AG09309 (cell line): ENCODE data around the gene DHX58.

Source experiments
- DNase-seq: peaks from one replicate; pipeline ENCODE4 v3.0.0-alpha.2; 2010; ENCODE audit warnings: low read depth
- H3K4me3 ChIP-seq: 2 replicates; pipeline ENCODE4 v1.5.1; 2011; ENCODE audit warnings: mild to moderate bottlenecking, low read depth, low read length, moderate library complexity; ENCODE audit not compliant: control insufficient read depth
- CTCF ChIP-seq: IDR thresholded peaks from 2 replicates; pipeline ENCODE4 v1.5.1; 2011; ENCODE audit warnings: mild to moderate bottlenecking, low read depth, low read length, inconsistent platforms; ENCODE audit not compliant: insufficient read depth, control insufficient read depth; ENCODE audit errors: missing control alignments

The DHX58 gene

GRCh38 chr17:42133461-42134041 lies 21.0 kb upstream of the DHX58 start:
- DNase-seq = no peak
- H3K4me3 ChIP-seq = no peak overlapping the region

GRCh38 chr17:42132941-42133340 lies 20.4 kb upstream of the DHX58 start:
- no peak overlapping the region for H3K4me3 ChIP-seq
- peak; percentile 63 for DNase-seq
- no peak for TF ChIP-seq CTCF

More at GRCh38 chr17:42133461-42134041, 21.0 kb upstream of the DHX58 start:
- no peak for TF ChIP-seq CTCF

GRCh38 chr17:42131981-42132432 lies 19.5 kb upstream of the DHX58 start:
- TF ChIP-seq CTCF = no peak
- H3K4me3 ChIP-seq = no peak overlapping the region
- DNase-seq = no peak

GRCh38 chr17:42131232-42131631 lies 18.7 kb upstream of the DHX58 start:
- DNase-seq = no peak
- TF ChIP-seq CTCF = no peak
- H3K4me3 ChIP-seq = no peak overlapping the region

- DNase-seq = no peak
- H3K4me3 ChIP-seq = no peak overlapping the region
- TF ChIP-seq CTCF = no peak
These were observed 17.9 kb upstream of the DHX58 start for GRCh38 chr17:42130310-42130936.

- no peak for DNase-seq
- no peak overlapping the region for H3K4me3 ChIP-seq
- no peak for TF ChIP-seq CTCF
These were observed 16.8 kb upstream of the DHX58 start for GRCh38 chr17:42129109-42129837.
